ENCODE results near the gene TASL.

TASL gene

DNA sequence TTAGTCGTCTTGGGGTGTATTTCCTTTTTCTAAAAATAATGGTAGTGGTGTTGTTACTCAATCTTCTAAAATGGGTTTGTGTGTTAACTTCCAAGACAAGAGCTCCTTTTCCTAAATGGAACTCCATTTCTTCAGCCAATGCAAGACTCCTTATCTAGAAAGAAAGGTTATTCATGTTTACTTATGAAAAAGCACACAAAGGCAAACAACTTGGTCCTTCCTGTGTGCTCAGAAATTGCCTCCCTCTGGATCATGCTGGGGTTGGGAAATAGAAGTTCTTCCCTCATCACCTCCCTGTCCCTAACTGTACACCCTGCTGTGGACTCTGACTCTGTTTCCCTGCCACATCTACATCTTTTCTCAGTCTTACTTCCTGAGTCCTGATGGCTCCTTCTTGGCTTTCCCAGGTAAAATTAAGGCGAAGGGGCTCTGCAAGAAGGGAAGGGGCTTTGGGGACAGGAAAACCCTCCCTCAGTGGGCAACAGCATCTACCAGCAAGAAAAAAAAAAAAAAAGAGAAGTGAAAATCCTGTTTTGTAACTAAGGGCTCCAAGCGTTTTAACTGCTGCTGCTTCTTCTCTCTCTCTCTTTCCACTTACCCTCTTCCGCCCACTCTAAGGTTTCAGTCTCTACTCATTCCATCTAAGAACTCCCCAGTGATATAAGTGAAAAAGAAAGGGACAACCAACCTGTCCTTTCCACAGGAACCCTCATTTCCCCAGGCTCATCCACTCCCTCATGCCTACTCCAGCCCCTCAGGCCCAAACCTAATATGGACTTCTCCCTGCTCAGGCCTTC lies 19.8 kb upstream of the TASL start (continued):
- TF ChIP-seq OSR1 (CRISPR knock-in tag; IDR thresholded peaks at IDR 0.05) (no peak), BACH2 (CRISPR knock-in tag; IDR thresholded peaks at IDR 0.05; ENCODE audit: borderline replicate concordance) (no peak)

GRCh38 chrX:30593440-30594200 lies 16.1 kb upstream of the TASL start:
- no peak for ATAC-seq
- TF ChIP-seq, protein P1, sequence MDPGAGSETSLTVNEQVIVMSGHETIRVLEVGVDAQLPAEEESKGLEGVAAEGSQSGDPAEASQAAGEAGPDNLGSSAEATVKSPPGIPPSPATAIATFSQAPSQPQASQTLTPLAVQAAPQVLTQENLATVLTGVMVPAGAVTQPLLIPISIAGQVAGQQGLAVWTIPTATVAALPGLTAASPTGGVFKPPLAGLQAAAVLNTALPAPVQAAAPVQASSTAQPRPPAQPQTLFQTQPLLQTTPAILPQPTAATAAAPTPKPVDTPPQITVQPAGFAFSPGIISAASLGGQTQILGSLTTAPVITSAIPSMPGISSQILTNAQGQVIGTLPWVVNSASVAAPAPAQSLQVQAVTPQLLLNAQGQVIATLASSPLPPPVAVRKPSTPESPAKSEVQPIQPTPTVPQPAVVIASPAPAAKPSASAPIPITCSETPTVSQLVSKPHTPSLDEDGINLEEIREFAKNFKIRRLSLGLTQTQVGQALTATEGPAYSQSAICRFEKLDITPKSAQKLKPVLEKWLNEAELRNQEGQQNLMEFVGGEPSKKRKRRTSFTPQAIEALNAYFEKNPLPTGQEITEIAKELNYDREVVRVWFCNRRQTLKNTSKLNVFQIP (CRISPR knock-in tag; IDR thresholded peaks at IDR 0.05; ENCODE audit: borderline replicate concordance, low read depth), result no peak
- TF ChIP-seq TOX (CRISPR knock-in tag; IDR thresholded peaks at IDR 0.05; ENCODE audit: borderline replicate concordance), result no peak
- TF ChIP-seq, protein P2, sequence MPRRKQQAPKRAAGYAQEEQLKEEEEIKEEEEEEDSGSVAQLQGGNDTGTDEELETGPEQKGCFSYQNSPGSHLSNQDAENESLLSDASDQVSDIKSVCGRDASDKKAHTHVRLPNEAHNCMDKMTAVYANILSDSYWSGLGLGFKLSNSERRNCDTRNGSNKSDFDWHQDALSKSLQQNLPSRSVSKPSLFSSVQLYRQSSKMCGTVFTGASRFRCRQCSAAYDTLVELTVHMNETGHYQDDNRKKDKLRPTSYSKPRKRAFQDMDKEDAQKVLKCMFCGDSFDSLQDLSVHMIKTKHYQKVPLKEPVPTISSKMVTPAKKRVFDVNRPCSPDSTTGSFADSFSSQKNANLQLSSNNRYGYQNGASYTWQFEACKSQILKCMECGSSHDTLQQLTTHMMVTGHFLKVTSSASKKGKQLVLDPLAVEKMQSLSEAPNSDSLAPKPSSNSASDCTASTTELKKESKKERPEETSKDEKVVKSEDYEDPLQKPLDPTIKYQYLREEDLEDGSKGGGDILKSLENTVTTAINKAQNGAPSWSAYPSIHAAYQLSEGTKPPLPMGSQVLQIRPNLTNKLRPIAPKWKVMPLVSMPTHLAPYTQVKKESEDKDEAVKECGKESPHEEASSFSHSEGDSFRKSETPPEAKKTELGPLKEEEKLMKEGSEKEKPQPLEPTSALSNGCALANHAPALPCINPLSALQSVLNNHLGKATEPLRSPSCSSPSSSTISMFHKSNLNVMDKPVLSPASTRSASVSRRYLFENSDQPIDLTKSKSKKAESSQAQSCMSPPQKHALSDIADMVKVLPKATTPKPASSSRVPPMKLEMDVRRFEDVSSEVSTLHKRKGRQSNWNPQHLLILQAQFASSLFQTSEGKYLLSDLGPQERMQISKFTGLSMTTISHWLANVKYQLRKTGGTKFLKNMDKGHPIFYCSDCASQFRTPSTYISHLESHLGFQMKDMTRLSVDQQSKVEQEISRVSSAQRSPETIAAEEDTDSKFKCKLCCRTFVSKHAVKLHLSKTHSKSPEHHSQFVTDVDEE (CRISPR knock-in tag; IDR thresholded peaks at IDR 0.05), result no peak
- TF ChIP-seq PPARA (CRISPR knock-in tag; IDR thresholded peaks at IDR 0.05; ENCODE audit: borderline replicate concordance), result no peak
- no peak for TF ChIP-seq ZNF70 (CRISPR knock-in tag; IDR thresholded peaks at IDR 0.05)
- TF ChIP-seq ISL1 (CRISPR knock-in tag; IDR thresholded peaks at IDR 0.05), result no peak
- TF ChIP-seq ZC3H10 (CRISPR knock-in tag; IDR thresholded peaks at IDR 0.05), result no peak
- TF ChIP-seq, protein P3, sequence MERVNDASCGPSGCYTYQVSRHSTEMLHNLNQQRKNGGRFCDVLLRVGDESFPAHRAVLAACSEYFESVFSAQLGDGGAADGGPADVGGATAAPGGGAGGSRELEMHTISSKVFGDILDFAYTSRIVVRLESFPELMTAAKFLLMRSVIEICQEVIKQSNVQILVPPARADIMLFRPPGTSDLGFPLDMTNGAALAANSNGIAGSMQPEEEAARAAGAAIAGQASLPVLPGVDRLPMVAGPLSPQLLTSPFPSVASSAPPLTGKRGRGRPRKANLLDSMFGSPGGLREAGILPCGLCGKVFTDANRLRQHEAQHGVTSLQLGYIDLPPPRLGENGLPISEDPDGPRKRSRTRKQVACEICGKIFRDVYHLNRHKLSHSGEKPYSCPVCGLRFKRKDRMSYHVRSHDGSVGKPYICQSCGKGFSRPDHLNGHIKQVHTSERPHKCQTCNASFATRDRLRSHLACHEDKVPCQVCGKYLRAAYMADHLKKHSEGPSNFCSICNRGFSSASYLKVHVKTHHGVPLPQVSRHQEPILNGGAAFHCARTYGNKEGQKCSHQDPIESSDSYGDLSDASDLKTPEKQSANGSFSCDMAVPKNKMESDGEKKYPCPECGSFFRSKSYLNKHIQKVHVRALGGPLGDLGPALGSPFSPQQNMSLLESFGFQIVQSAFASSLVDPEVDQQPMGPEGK (CRISPR knock-in tag; IDR thresholded peaks at IDR 0.05; ENCODE audit: borderline replicate concordance), result no peak

DNA sequence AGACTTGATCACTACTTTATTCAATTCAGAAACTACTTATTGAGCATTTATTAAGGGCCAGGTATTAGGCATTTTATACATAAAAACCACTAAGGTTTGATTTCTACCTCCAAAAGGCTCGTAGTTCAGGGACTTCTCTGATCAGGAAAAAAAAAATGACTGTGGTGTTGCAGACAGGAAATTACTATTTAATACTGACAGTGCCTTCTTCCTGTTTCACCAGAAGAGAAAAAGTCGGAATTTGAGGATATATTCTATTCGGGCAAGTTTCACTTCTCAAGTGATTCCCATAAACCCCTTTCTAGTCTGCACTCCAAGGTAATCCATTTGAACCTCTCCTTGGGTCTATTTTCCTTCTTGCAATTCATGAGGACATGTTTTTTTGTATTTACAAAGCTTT lies 15.3 kb upstream of the TASL start:
- no peak for ATAC-seq
- TF ChIP-seq TOX (CRISPR knock-in tag; IDR thresholded peaks at IDR 0.05; ENCODE audit: borderline replicate concordance) (no peak), TCF4 (CRISPR knock-in tag; IDR thresholded peaks at IDR 0.05; ENCODE audit: borderline replicate concordance) (no peak)

- ATAC-seq, result no peak
- TF ChIP-seq, protein P1 (CRISPR knock-in tag; IDR thresholded peaks at IDR 0.05; ENCODE audit: borderline replicate concordance, low read depth), result no peak
- TF ChIP-seq, protein P3 (CRISPR knock-in tag; IDR thresholded peaks at IDR 0.05; ENCODE audit: borderline replicate concordance), result no peak
- no peak for TF ChIP-seq TCF4 (CRISPR knock-in tag; IDR thresholded peaks at IDR 0.05; ENCODE audit: borderline replicate concordance)
- TF ChIP-seq ZFP3 (CRISPR knock-in tag; IDR thresholded peaks at IDR 0.05), result no peak
- TF ChIP-seq ISL1 (CRISPR knock-in tag; IDR thresholded peaks at IDR 0.05), result no peak
- no peak for TF ChIP-seq SNAI2 (CRISPR knock-in tag; IDR thresholded peaks at IDR 0.05)
- TF ChIP-seq GLIS3 (CRISPR knock-in tag; IDR thresholded peaks at IDR 0.05), result no peak
- TF ChIP-seq ARNTL (CRISPR knock-in tag; IDR thresholded peaks at IDR 0.05; ENCODE audit: borderline replicate concordance, low read depth), result no peak
- TF ChIP-seq TOX (CRISPR knock-in tag; IDR thresholded peaks at IDR 0.05; ENCODE audit: borderline replicate concordance), result no peak
- no peak for TF ChIP-seq ZFP30 (CRISPR knock-in tag; IDR thresholded peaks at IDR 0.05)
These were observed 12.8 kb upstream of the TASL start for GRCh38 chrX:30590368-30590767.

Measured in SK-N-SH treated with all-trans-retinoic acid at 6 μM for 48 hours (cell line).